HEK293 (cell line): ENCODE results near the gene ANAPC16.

Experiments used
- HOXD13 ChIP-seq: sonication (generic); formaldehyde crosslinking; IDR thresholded peaks from 2 replicates; pipeline ENCODE4 v1.8.0; 2022; ENCODE audit warnings: missing genetic modification reagents, borderline replicate concordance
- ZNF112 ChIP-seq: fragments of 450-650 bp; formaldehyde crosslinking; IDR thresholded peaks from 2 replicates; pipeline ENCODE4 v1.5.0; 2017; ENCODE audit warnings: missing biosample characterization, missing genetic modification characterization
- ZNF555 ChIP-seq: fragments of 450-650 bp; formaldehyde crosslinking; conservative IDR thresholded peaks from 2 replicates; pipeline ENCODE4 v1.5.1; 2017; ENCODE audit warnings: missing biosample characterization, mild to moderate bottlenecking, missing genetic modification characterization, inconsistent platforms
- ZNF585B ChIP-seq: fragments of 450-650 bp; formaldehyde crosslinking; IDR thresholded peaks from 2 replicates; pipeline ENCODE4 v1.5.1; 2016; ENCODE audit warnings: missing biosample characterization, missing genetic modification characterization
- ZNF600 ChIP-seq: fragments of 450-650 bp; formaldehyde crosslinking; IDR thresholded peaks from 2 replicates; pipeline ENCODE4 v1.5.1; 2016; ENCODE audit warnings: missing biosample characterization, missing genetic modification characterization
- ZNF621 ChIP-seq: fragments of 450-650 bp; formaldehyde crosslinking; IDR thresholded peaks from 2 replicates; pipeline ENCODE4 v1.5.1; 2017; ENCODE audit warnings: missing biosample characterization, missing genetic modification characterization
- ZNF776 ChIP-seq: fragments of 450-650 bp; formaldehyde crosslinking; IDR thresholded peaks from 2 replicates; pipeline ENCODE4 v1.5.0; 2017; ENCODE audit warnings: missing biosample characterization, missing genetic modification characterization, borderline replicate concordance
- TF ChIP-seq, protein P1 (sequence below): fragments of 450-650 bp; formaldehyde crosslinking; IDR thresholded peaks from 2 replicates; pipeline ENCODE4 v1.5.1; 2016; ENCODE audit warnings: missing biosample characterization, missing genetic modification characterization
- TF ChIP-seq, protein P2 (sequence below): fragments of 450-650 bp; formaldehyde crosslinking; IDR thresholded peaks from 2 replicates; pipeline ENCODE4 v1.5.1; 2016; ENCODE audit warnings: missing biosample characterization, missing genetic modification characterization, borderline replicate concordance
- TF ChIP-seq, protein P3 (sequence below): fragments of 450-650 bp; formaldehyde crosslinking; IDR thresholded peaks from 2 replicates; pipeline ENCODE4; 2016; ENCODE audit warnings: missing biosample characterization, missing genetic modification characterization
- TF ChIP-seq, protein P4 (sequence below): fragments of 450-650 bp; formaldehyde crosslinking; IDR thresholded peaks from 2 replicates; pipeline ENCODE4 v1.5.1; 2016; ENCODE audit warnings: missing biosample characterization, missing genetic modification characterization, borderline replicate concordance

DNA sequence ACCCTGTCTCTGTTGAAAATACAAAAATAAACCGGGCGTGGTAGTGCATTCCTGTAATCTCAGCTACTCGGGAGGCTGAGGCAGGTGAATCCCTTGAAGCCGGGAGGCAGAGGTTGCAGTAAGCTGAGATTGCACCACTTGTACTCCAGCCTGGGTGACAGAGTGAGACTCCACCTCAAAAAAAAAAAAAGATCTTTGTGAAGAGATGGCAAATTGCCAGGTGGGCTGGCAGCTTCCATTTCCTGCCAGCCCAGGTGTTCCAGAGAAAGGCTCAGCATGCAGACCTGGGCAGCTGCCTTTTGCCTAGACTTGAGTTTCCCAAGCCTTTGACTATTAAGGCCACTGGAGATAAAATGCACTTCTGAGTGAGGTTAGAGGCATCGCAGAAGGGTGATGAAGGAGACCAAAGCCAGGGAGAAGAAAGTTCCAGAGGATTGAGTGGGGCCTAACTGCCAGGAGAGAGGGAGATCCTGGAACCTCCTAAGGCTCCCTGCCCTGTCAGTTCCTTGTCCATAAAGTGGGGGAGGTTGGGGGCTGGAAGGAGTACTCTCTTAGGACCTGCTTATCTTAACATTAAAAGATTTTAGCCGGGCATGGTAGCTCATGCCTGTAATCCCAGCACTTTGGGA, 47.9 kb downstream of the ANAPC16 start:
- TF ChIP-seq, protein P1, sequence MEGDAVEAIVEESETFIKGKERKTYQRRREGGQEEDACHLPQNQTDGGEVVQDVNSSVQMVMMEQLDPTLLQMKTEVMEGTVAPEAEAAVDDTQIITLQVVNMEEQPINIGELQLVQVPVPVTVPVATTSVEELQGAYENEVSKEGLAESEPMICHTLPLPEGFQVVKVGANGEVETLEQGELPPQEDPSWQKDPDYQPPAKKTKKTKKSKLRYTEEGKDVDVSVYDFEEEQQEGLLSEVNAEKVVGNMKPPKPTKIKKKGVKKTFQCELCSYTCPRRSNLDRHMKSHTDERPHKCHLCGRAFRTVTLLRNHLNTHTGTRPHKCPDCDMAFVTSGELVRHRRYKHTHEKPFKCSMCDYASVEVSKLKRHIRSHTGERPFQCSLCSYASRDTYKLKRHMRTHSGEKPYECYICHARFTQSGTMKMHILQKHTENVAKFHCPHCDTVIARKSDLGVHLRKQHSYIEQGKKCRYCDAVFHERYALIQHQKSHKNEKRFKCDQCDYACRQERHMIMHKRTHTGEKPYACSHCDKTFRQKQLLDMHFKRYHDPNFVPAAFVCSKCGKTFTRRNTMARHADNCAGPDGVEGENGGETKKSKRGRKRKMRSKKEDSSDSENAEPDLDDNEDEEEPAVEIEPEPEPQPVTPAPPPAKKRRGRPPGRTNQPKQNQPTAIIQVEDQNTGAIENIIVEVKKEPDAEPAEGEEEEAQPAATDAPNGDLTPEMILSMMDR (tag by site-specific recombination) = no peak
- TF ChIP-seq ZNF776 (tag by site-specific recombination) (no peak), ZNF600 (peak; percentile 51; the same call in 1 of the 2 replicates), ZNF112 (tag by site-specific recombination) (no peak), ZNF585B (no peak), ZNF621 (tag by site-specific recombination) (no peak), HOXD13 (CRISPR knock-in tag) (no peak), ZNF555 (tag by site-specific recombination) (no peak)
- TF ChIP-seq, protein P2, sequence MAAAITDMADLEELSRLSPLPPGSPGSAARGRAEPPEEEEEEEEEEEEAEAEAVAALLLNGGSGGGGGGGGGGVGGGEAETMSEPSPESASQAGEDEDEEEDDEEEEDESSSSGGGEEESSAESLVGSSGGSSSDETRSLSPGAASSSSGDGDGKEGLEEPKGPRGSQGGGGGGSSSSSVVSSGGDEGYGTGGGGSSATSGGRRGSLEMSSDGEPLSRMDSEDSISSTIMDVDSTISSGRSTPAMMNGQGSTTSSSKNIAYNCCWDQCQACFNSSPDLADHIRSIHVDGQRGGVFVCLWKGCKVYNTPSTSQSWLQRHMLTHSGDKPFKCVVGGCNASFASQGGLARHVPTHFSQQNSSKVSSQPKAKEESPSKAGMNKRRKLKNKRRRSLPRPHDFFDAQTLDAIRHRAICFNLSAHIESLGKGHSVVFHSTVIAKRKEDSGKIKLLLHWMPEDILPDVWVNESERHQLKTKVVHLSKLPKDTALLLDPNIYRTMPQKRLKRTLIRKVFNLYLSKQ (tag by site-specific recombination) = no peak
- TF ChIP-seq, protein P3, sequence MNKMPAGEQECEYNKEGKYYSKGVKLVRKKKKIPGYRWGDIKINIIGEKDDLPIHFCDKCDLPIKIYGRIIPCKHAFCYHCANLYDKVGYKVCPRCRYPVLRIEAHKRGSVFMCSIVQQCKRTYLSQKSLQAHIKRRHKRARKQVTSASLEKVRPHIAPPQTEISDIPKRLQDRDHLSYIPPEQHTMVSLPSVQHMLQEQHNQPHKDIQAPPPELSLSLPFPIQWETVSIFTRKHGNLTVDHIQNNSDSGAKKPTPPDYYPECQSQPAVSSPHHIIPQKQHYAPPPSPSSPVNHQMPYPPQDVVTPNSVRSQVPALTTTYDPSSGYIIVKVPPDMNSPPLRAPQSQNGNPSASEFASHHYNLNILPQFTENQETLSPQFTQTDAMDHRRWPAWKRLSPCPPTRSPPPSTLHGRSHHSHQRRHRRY (tag by site-specific recombination) = no peak
- TF ChIP-seq, protein P4, sequence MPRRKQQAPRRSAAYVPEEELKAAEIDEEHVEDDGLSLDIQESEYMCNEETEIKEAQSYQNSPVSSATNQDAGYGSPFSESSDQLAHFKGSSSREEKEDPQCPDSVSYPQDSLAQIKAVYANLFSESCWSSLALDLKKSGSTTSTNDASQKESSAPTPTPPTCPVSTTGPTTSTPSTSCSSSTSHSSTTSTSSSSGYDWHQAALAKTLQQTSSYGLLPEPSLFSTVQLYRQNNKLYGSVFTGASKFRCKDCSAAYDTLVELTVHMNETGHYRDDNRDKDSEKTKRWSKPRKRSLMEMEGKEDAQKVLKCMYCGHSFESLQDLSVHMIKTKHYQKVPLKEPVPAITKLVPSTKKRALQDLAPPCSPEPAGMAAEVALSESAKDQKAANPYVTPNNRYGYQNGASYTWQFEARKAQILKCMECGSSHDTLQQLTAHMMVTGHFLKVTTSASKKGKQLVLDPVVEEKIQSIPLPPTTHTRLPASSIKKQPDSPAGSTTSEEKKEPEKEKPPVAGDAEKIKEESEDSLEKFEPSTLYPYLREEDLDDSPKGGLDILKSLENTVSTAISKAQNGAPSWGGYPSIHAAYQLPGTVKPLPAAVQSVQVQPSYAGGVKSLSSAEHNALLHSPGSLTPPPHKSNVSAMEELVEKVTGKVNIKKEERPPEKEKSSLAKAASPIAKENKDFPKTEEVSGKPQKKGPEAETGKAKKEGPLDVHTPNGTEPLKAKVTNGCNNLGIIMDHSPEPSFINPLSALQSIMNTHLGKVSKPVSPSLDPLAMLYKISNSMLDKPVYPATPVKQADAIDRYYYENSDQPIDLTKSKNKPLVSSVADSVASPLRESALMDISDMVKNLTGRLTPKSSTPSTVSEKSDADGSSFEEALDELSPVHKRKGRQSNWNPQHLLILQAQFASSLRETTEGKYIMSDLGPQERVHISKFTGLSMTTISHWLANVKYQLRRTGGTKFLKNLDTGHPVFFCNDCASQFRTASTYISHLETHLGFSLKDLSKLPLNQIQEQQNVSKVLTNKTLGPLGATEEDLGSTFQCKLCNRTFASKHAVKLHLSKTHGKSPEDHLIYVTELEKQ = no peak
